GM23338 (cell line): ENCODE data around the gene SORBS2.

Experiments used
- EZH2 ChIP-seq: fragments of 200-600 bp; sonication (generic); IDR thresholded peaks from one replicate; pipeline ENCODE4 v1.8.0; 2017; ENCODE audit warnings: antibody characterized with exemption, mild to moderate bottlenecking, low read depth; ENCODE audit not compliant: unreplicated experiment
- EZH2phosphoT487 ChIP-seq: fragments of 200-600 bp; sonication (generic); IDR thresholded peaks from one replicate; pipeline ENCODE4 v1.8.1; 2018; ENCODE audit warnings: antibody characterized with exemption; ENCODE audit not compliant: unreplicated experiment
- JUNB ChIP-seq: IDR thresholded peaks from one replicate; pipeline ENCODE4 v1.6.1; 2016; ENCODE audit warnings: antibody characterized with exemption; ENCODE audit not compliant: unreplicated experiment
- POLR2AphosphoS5 ChIP-seq: IDR thresholded peaks from 2 replicates; pipeline ENCODE4 v1.6.1; 2016; ENCODE audit warnings: antibody characterized with exemption, low read depth
- ZNF331 ChIP-seq: fragments of 250-450 bp; sonication (Bioruptor Pico); IDR thresholded peaks from 2 replicates; pipeline ENCODE4 v1.5.0; 2020; ENCODE audit warnings: low read depth, mild to moderate bottlenecking, moderate library complexity
- TF ChIP-seq, protein P1 (sequence below), 2 experiments: fragments of 200-600 bp in 1 of 2; sonication (generic) in 1 of 2; conservative IDR thresholded peaks; 2 replicates each; pipeline versions ENCODE4 v1.5.1 to v1.6.1; 2016 to 2017; ENCODE audit warnings: antibody characterized with exemption in 2 of 2, low read depth in 2 of 2, mild to moderate bottlenecking in 2 of 2, moderate library complexity in 1 of 2
- TF ChIP-seq, protein P2 (sequence below): IDR thresholded peaks from one replicate; pipeline ENCODE4 v1.6.1; 2018; ENCODE audit warnings: antibody characterized with exemption; ENCODE audit not compliant: unreplicated experiment

DNA sequence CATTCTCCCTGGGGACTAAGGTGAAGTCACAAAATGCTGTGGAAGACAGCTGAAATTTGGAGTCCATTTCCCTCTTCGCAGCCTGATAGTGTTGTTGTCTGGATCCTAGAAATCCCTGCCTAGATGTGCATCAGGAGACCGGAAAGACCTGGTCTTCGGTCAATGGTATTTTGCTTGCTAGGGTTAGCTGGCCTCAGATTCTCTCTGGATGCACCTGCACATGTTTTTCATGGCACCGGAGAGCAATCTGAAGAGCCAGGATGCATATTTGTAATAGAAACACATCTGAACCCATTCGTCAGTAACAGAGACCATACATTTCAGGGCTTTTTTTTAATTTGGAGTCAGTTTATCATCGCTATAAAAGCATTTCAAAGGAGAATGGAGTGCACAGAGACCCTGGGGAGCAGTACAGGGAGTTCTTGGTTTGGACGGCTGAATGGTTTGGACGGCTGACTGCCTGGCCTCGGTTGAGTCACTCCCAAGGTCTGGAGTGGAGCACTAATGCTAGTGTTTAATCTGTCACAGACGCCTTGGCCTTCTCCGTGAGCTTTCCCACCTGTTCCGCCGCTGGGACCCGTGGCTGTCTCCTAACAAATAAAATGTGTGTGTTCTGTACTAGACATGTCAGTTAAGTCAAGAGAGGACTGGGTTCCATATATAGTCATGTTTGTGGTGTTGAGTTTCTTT lies 269.2 kb downstream of the SORBS2 start:
- TF ChIP-seq JUNB (no peak), EZH2 (no peak), ZNF331 (no peak), POLR2AphosphoS5 (no peak), EZH2phosphoT487 (no peak)
- TF ChIP-seq, protein P1, sequence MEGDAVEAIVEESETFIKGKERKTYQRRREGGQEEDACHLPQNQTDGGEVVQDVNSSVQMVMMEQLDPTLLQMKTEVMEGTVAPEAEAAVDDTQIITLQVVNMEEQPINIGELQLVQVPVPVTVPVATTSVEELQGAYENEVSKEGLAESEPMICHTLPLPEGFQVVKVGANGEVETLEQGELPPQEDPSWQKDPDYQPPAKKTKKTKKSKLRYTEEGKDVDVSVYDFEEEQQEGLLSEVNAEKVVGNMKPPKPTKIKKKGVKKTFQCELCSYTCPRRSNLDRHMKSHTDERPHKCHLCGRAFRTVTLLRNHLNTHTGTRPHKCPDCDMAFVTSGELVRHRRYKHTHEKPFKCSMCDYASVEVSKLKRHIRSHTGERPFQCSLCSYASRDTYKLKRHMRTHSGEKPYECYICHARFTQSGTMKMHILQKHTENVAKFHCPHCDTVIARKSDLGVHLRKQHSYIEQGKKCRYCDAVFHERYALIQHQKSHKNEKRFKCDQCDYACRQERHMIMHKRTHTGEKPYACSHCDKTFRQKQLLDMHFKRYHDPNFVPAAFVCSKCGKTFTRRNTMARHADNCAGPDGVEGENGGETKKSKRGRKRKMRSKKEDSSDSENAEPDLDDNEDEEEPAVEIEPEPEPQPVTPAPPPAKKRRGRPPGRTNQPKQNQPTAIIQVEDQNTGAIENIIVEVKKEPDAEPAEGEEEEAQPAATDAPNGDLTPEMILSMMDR (conservative IDR thresholded peaks at IDR 0.05; ENCODE audit: low read depth in 2 of 2): no peak
- TF ChIP-seq, protein P2, sequence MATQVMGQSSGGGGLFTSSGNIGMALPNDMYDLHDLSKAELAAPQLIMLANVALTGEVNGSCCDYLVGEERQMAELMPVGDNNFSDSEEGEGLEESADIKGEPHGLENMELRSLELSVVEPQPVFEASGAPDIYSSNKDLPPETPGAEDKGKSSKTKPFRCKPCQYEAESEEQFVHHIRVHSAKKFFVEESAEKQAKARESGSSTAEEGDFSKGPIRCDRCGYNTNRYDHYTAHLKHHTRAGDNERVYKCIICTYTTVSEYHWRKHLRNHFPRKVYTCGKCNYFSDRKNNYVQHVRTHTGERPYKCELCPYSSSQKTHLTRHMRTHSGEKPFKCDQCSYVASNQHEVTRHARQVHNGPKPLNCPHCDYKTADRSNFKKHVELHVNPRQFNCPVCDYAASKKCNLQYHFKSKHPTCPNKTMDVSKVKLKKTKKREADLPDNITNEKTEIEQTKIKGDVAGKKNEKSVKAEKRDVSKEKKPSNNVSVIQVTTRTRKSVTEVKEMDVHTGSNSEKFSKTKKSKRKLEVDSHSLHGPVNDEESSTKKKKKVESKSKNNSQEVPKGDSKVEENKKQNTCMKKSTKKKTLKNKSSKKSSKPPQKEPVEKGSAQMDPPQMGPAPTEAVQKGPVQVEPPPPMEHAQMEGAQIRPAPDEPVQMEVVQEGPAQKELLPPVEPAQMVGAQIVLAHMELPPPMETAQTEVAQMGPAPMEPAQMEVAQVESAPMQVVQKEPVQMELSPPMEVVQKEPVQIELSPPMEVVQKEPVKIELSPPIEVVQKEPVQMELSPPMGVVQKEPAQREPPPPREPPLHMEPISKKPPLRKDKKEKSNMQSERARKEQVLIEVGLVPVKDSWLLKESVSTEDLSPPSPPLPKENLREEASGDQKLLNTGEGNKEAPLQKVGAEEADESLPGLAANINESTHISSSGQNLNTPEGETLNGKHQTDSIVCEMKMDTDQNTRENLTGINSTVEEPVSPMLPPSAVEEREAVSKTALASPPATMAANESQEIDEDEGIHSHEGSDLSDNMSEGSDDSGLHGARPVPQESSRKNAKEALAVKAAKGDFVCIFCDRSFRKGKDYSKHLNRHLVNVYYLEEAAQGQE: no peak
